Neural progenitor cell (in vitro differentiated cells): Measurements from ENCODE around the gene METTL8. TPM values are rescaled to one million over a fixed set of nuclear protein-coding genes. Genes with fewer than 3 reads are reported as not detected.
"Not testable (repeated sequence)": the region's sequence is repeated elsewhere in the genome, so short reads cannot be mapped to it uniquely, and the experiment has no call there.

Experiments used
- DNase-seq: peaks from one replicate; pipeline ENCODE4 v3.0.0-alpha.2; 2016; ENCODE audit warnings: low spot score
- H2AFZ ChIP-seq: fragments of 200-600 bp; sonication (generic); replicated peaks from 2 replicates; pipeline ENCODE4 v1.6.1; 2016; ENCODE audit warnings: antibody characterized with exemption
- H3F3A ChIP-seq: fragments of 200-600 bp; sonication (generic); 2 replicates; pipeline ENCODE4 v1.6.1; 2016; ENCODE audit warnings: antibody characterized with exemption, low read depth
- H3K27ac ChIP-seq: fragments of 200-600 bp; sonication (generic); 2 replicates; pipeline ENCODE4 v1.5.1; 2016; ENCODE audit warnings: mild to moderate bottlenecking
- H3K27me3 ChIP-seq: fragments of 200-600 bp; sonication (generic); 2 replicates; pipeline ENCODE4 v1.6.1; 2016; ENCODE audit warnings: mild to moderate bottlenecking, moderate library complexity
- H3K36me3 ChIP-seq: fragments of 200-600 bp; sonication (generic); 2 replicates; pipeline ENCODE4 v1.5.1; 2016
- H3K4me1 ChIP-seq: fragments of 200-600 bp; sonication (generic); 2 replicates; pipeline ENCODE4 v1.6.1; 2016; ENCODE audit warnings: mixed run types
- H3K4me2 ChIP-seq: fragments of 200-600 bp; sonication (generic); 2 replicates; pipeline ENCODE4 v1.6.1; 2016
- H3K4me3 ChIP-seq: fragments of 200-600 bp; sonication (generic); 2 replicates; pipeline ENCODE4 v1.5.1; 2016
- H3K79me2 ChIP-seq: fragments of 200-600 bp; sonication (generic); 2 replicates; pipeline ENCODE4 v1.6.1; 2016; ENCODE audit warnings: low read depth
- H3K9ac ChIP-seq: fragments of 200-600 bp; sonication (generic); 2 replicates; pipeline ENCODE4 v1.6.1; 2016
- H3K9me3 ChIP-seq: fragments of 200-600 bp; sonication (generic); 2 replicates; pipeline ENCODE4 v1.5.1; 2016; ENCODE audit warnings: low read depth
- H4K20me1 ChIP-seq: fragments of 200-600 bp; sonication (generic); 2 replicates; pipeline ENCODE4 v1.6.1; 2016; ENCODE audit warnings: low read depth
- H3K27ac Mint-ChIP-seq: 3 replicates; pipeline ENCODE4 v1.8.0; 2021; ENCODE audit warnings: mixed read lengths
- H3K27me3 Mint-ChIP-seq: 2 replicates; pipeline ENCODE4 v1.8.0; 2022; ENCODE audit warnings: low read depth, mild to moderate bottlenecking, inconsistent platforms, moderate library complexity, mixed read lengths; ENCODE audit not compliant: insufficient read depth
- H3K36me3 Mint-ChIP-seq: 3 replicates; pipeline ENCODE4 v1.8.0; 2021; ENCODE audit warnings: mixed read lengths
- H3K4me1 Mint-ChIP-seq: 3 replicates; pipeline ENCODE4 v1.8.0; 2021; ENCODE audit warnings: mixed read lengths
- H3K4me3 Mint-ChIP-seq: 3 replicates; pipeline ENCODE4 v1.8.0; 2021; ENCODE audit warnings: mild to moderate bottlenecking, moderate library complexity, mixed read lengths
- H3K9me3 Mint-ChIP-seq: 3 replicates; pipeline ENCODE4 v1.8.0; 2020; ENCODE audit warnings: mixed read lengths
- CTCF ChIP-seq: fragments of 200-600 bp; sonication (generic); IDR thresholded peaks from 2 replicates; pipeline ENCODE4 v1.5.1; 2017; ENCODE audit warnings: antibody characterized with exemption, mild to moderate bottlenecking
- EZH2 ChIP-seq: fragments of 200-600 bp; sonication (generic); IDR thresholded peaks from 2 replicates; pipeline ENCODE4 v1.6.1; 2017; ENCODE audit warnings: antibody characterized with exemption, mild to moderate bottlenecking, moderate library complexity
- EZH2phosphoT487 ChIP-seq: fragments of 200-600 bp; sonication (generic); IDR thresholded peaks from 2 replicates; pipeline ENCODE4 v1.6.1; 2017; ENCODE audit warnings: antibody characterized with exemption
- total RNA-seq: library from RNA; depleted of rRNA; stranded (reverse); fragments of >200 nt; gene quantifications from 2 replicates; pipeline ENCODE4 v1.2.3, GENCODE V29; 2015; ENCODE audit warnings: low replicate concordance

The METTL8 gene
- total RNA-seq, 1 donor from 2014 or later: 29.2 TPM

- peaks cover 9% of the 10 kb centered on the region for H3K36me3 Mint-ChIP-seq
- peaks cover 29% of the 10 kb centered on the region for H3K4me1 ChIP-seq
- DNase-seq: peak; percentile 6
- H3K4me3 ChIP-seq: no peak overlapping the region
- H3F3A ChIP-seq: peaks cover 24% of the 10 kb centered on the region
- no peak overlapping the region for H3K27ac ChIP-seq
- H4K20me1 ChIP-seq: no peaks in the 10 kb centered on the region
- no peak overlapping the region for H3K9ac ChIP-seq
- peaks cover 86% of the 10 kb centered on the region for H3K79me2 ChIP-seq
- H3K9me3 ChIP-seq: no peaks in the 10 kb centered on the region
- H3K4me3 Mint-ChIP-seq: no peak overlapping the region
- no peak overlapping the region for H2AFZ ChIP-seq
- H3K36me3 ChIP-seq: peaks cover 11% of the 10 kb centered on the region
- no peak overlapping the region for H3K27ac Mint-ChIP-seq
- peaks cover 23% of the 10 kb centered on the region for H3K4me1 Mint-ChIP-seq
- H3K9me3 Mint-ChIP-seq: no peaks in the 10 kb centered on the region
- no peaks in the 10 kb centered on the region for H3K27me3 ChIP-seq
- TF ChIP-seq EZH2phosphoT487 (no peak), EZH2 (no peak), CTCF (no peak)
- H3K27me3 Mint-ChIP-seq: no peaks in the 10 kb centered on the region
- no peak overlapping the region for H3K4me2 ChIP-seq
Measured at GRCh38 chr2:171431677-171432167, 2.1 kb downstream of the METTL8 start.

DNA sequence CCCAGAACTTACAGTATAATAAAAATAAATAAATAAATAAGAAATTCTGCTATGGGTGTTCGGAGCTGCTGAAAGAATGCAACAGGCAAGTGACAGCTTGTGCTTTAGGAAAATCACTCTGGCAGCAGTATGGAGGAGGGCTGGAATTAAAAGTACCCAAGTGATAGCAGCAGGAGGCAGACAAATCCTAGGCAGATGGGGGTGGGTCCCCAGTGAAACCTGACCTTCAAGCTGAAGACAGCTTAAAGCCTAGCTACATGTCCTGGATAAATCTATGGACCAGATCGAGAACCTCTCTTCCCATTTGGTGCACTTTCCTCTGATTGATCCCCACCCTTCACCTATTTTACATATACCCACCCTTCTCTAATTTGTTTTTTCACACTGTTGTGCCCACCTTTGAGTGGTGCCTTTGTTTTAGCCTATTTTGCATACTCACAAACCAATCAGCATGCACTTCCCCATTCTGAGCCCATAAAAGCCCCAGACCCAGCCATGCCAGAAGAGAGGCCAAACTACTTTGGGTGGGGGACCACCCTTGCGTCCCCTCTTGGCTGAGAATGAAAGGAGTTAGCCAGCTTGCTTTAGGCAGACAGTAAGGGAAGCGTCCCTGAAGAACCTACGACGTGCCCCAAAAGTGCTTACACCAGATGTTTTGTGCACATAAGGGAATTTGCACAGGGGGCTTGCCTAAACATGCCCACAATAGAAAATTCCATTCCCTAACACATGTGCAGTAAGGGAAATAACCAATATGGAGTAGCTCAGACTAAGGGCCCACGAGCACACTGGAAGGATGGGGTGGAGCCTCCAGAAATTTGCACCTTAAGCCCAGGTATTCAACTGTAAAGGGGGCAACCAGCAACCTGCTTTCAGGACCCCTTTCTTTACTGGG lies 3.0 kb downstream of the METTL8 start:
- peaks cover 28% of the 10 kb centered on the region for H3K4me1 ChIP-seq
- peaks cover 24% of the 10 kb centered on the region for H3F3A ChIP-seq
- DNase-seq: no peak
- H3K27me3 ChIP-seq: no peaks in the 10 kb centered on the region
- no peak for TF ChIP-seq CTCF
- TF ChIP-seq EZH2phosphoT487: no peak
- TF ChIP-seq EZH2: no peak
- Mint-ChIP-seq H3K36me3 (peaks cover 4% of the 10 kb centered on the region), H3K27ac (no peak overlapping the region), H3K9me3 (no peaks in the 10 kb centered on the region), H3K27me3 (no peaks in the 10 kb centered on the region), H3K4me3 (no peak overlapping the region), H3K4me1 (peaks cover 23% of the 10 kb centered on the region)
- peaks cover 2% of the 10 kb centered on the region for H3K36me3 ChIP-seq
- H3K9me3 ChIP-seq: no peaks in the 10 kb centered on the region
- H3K9ac ChIP-seq: no peak overlapping the region
- peaks cover 86% of the 10 kb centered on the region for H3K79me2 ChIP-seq
- no peak overlapping the region for H2AFZ ChIP-seq
- H3K4me2 ChIP-seq: no peak overlapping the region
- H3K27ac ChIP-seq: no peak overlapping the region
- no peak overlapping the region for H3K4me3 ChIP-seq
- no peaks in the 10 kb centered on the region for H4K20me1 ChIP-seq

- H3K9ac ChIP-seq, H2AFZ ChIP-seq, H3K4me2 ChIP-seq, DNase-seq, H3K4me1 Mint-ChIP-seq, H3K9me3 ChIP-seq, H3K4me1 ChIP-seq, H4K20me1 ChIP-seq, H3K27ac Mint-ChIP-seq, H3K4me3 ChIP-seq, H3K27me3 ChIP-seq, H3K4me3 Mint-ChIP-seq, H3F3A ChIP-seq, H3K27me3 Mint-ChIP-seq, H3K27ac ChIP-seq, H3K36me3 ChIP-seq: not testable (repeated sequence)
- Mint-ChIP-seq H3K9me3 (peaks cover 31% of the 10 kb centered on the region), H3K36me3 (peaks cover 10% of the 10 kb centered on the region)
- H3K79me2 ChIP-seq: peaks cover 57% of the 10 kb centered on the region
Measured at GRCh38 chr2:171422710-171423495, 10.9 kb downstream of the METTL8 start.
